Amniotic stem cell (primary cell): ENCODE data around the gene FKTN.

ENCODE experiments used
- DNase-seq: peaks from one replicate; lab custom pipeline; 2025; lab: John Stamatoyannopoulos, UW

FKTN gene

GRCh38 chr9:105633411-105633810 lies 75.5 kb downstream of the FKTN start:
- DNase-seq = no peak

- DNase-seq = no peak
Observed at GRCh38 chr9:105636331-105636730, 78.4 kb downstream of the FKTN start.

- no peak for DNase-seq
Observed at GRCh38 chr9:105637787-105638395, 80.0 kb downstream of the FKTN start.

GRCh38 chr9:105639936-105640335 lies 82.0 kb downstream of the FKTN start:
- no peak for DNase-seq

- no peak for DNase-seq
Observed at GRCh38 chr9:105643795-105644194, 85.9 kb downstream of the FKTN start.

- DNase-seq = no peak
Observed at GRCh38 chr9:105646879-105647594, 89.1 kb downstream of the FKTN start.

- DNase-seq = no peak
Observed at GRCh38 chr9:105647595-105648349, 89.8 kb downstream of the FKTN start.

GRCh38 chr9:105651806-105652205 lies 93.9 kb downstream of the FKTN start:
- no peak for DNase-seq

GRCh38 chr9:105656131-105656921 lies 98.4 kb downstream of the FKTN start:
- no peak for DNase-seq

- DNase-seq = no peak
Observed at GRCh38 chr9:105658351-105658750, 100.4 kb downstream of the FKTN start.

- DNase-seq = no peak
Observed at GRCh38 chr9:105661011-105661410, 103.1 kb downstream of the FKTN start.

- no peak for DNase-seq
Observed at GRCh38 chr9:105662184-105663104, 104.5 kb downstream of the FKTN start, which contains the start of gene TAL2. TAL2 (plus strand) TSS chr9:105662457; CDS start chr9:105662497, 40 bp downstream.

GRCh38 chr9:105663914-105664313 lies 106.0 kb downstream of the FKTN start:
- DNase-seq = no peak

GRCh38 chr9:105667867-105668266 lies 109.9 kb downstream of the FKTN start:
- no peak for DNase-seq

GRCh38 chr9:105670315-105670714 lies 112.4 kb downstream of the FKTN start:
- DNase-seq = no peak

GRCh38 chr9:105670775-105671174 lies 112.8 kb downstream of the FKTN start:
- DNase-seq = no peak

- no peak for DNase-seq
Observed at GRCh38 chr9:105672711-105673234, 114.8 kb downstream of the FKTN start.

GRCh38 chr9:105673850-105674387 lies 116.0 kb downstream of the FKTN start:
- DNase-seq = no peak

GRCh38 chr9:105676351-105676923 lies 118.5 kb downstream of the FKTN start:
- DNase-seq = no peak

GRCh38 chr9:105678163-105678562 lies 120.2 kb downstream of the FKTN start:
- no peak for DNase-seq
